Endodermal cell (in vitro differentiated cells): ENCODE measurements around the gene ADAM22. TPM values are rescaled to one million over a fixed set of nuclear protein-coding genes. Genes with fewer than 3 reads are reported as not detected.

Experiments
- DNase-seq: peaks from one replicate; pipeline ENCODE4 v3.0.0-alpha.2; 2017
- H3K27ac ChIP-seq: 2 replicates; pipeline ENCODE4 v1.5.1; 2013; ENCODE audit warnings: mild to moderate bottlenecking, low read depth, low read length, moderate library complexity
- H3K27me3 ChIP-seq: 2 replicates; pipeline ENCODE4 v1.6.1; 2013; ENCODE audit warnings: mild to moderate bottlenecking, low read length, moderate library complexity; ENCODE audit not compliant: insufficient read depth, control insufficient read depth, poor library complexity, severe bottlenecking
- H3K36me3 ChIP-seq: 2 replicates; pipeline ENCODE4 v1.7.0; 2013; ENCODE audit warnings: mild to moderate bottlenecking, low read length, moderate library complexity; ENCODE audit not compliant: control insufficient read depth, insufficient read depth
- H3K4me1 ChIP-seq: one replicate; pipeline ENCODE4 v1.7.0; 2013; ENCODE audit warnings: low read length; ENCODE audit not compliant: control insufficient read depth, insufficient read depth
- H3K4me3 ChIP-seq: 2 replicates; pipeline ENCODE4 v1.5.1; 2013; ENCODE audit warnings: mild to moderate bottlenecking, low read length, moderate library complexity
- H3K9ac ChIP-seq: 2 replicates; pipeline ENCODE4 v1.6.1; 2013; ENCODE audit warnings: mild to moderate bottlenecking, low read length, moderate library complexity; ENCODE audit not compliant: poor library complexity, severe bottlenecking; ENCODE audit errors: extremely low read depth
- H3K9me3 ChIP-seq: 2 replicates; pipeline ENCODE4 v1.6.1; 2013; ENCODE audit warnings: mild to moderate bottlenecking, low read length, moderate library complexity; ENCODE audit not compliant: control insufficient read depth
- H3K27ac Mint-ChIP-seq: 2 replicates; pipeline ENCODE4 v1.8.0; 2020; ENCODE audit warnings: mixed read lengths
- H3K27me3 Mint-ChIP-seq: 2 replicates; pipeline ENCODE4 v1.8.0; 2021; ENCODE audit warnings: mild to moderate bottlenecking, mixed read lengths; ENCODE audit not compliant: insufficient read depth
- H3K36me3 Mint-ChIP-seq: 2 replicates; pipeline ENCODE4 v1.8.0; 2020; ENCODE audit warnings: low read depth, mixed read lengths
- H3K4me1 Mint-ChIP-seq: 2 replicates; pipeline ENCODE4 v1.8.0; 2020; ENCODE audit warnings: mixed read lengths
- H3K4me3 Mint-ChIP-seq: 2 replicates; pipeline ENCODE4 v1.8.0; 2020; ENCODE audit warnings: mild to moderate bottlenecking, moderate library complexity, mixed read lengths
- H3K9me3 Mint-ChIP-seq: 2 replicates; pipeline ENCODE4 v1.8.0; 2020; ENCODE audit warnings: mild to moderate bottlenecking, mixed read lengths
- CTCF ChIP-seq: fragments of 200-600 bp; sonication (generic); conservative IDR thresholded peaks from 2 replicates; pipeline ENCODE4 v1.5.0; 2021; ENCODE audit warnings: antibody characterized with exemption, mild to moderate bottlenecking
- WGBS, 2 experiments: methylation state at CpG; one replicate each; pipeline versions ENCODE4 v1.1.5 to v1.1.7; 2013; ENCODE audit warnings: missing lambda C conversion rate in 2 of 2, mixed read lengths in 1 of 2; ENCODE audit not compliant: insufficient coverage in 1 of 2, insufficient read length in 1 of 2; 5-methylcytosine and 5-hydroxymethylcytosine counted together
- total RNA-seq, 2 donors: library from RNA; stranded (reverse); fragmentation: NEBNext Ultra II Directional in 1 of 2; extraction: Animal tissue kit (Norgen Biotek cat#: 25700) in 1 of 2; gene quantifications; 2 replicates in 1 of 2; 3 replicates in 1 of 2; pipeline ENCODE4 v1.2.1, GENCODE V29; 2021

Gene ADAM22
- total RNA-seq, 2 donors from 2014 or later, result 10.9 to 11.5 TPM

GRCh38 chr7:88027724-88028123, 93.7 kb downstream of the ADAM22 start:
- Mint-ChIP-seq H3K36me3 (peaks cover 16% of the 10 kb centered on the region), H3K4me1 (no peaks in the 10 kb centered on the region)
- no peak overlapping the region for H3K27ac ChIP-seq

GRCh38 chr7:88034083-88034695, 100.1 kb downstream of the ADAM22 start:
- Mint-ChIP-seq H3K4me3 (no peak overlapping the region), H3K36me3 (peaks cover 16% of the 10 kb centered on the region), H3K27ac (no peak overlapping the region), H3K9me3 (peaks cover 34% of the 10 kb centered on the region), H3K27me3 (no peaks in the 10 kb centered on the region), H3K4me1 (peaks cover 4% of the 10 kb centered on the region)
- H3K4me1 ChIP-seq, result no peaks in the 10 kb centered on the region
- no peak for DNase-seq
- no peak overlapping the region for H3K27ac ChIP-seq
- WGBS, 2 experiments, result 91 to 92% methylated on average over 5 to 7 of the region's 7 CpGs
- no peak overlapping the region for H3K9ac ChIP-seq
- peaks cover 9% of the 10 kb centered on the region for H3K9me3 ChIP-seq
- H3K4me3 ChIP-seq, result no peak overlapping the region
- no peaks in the 10 kb centered on the region for H3K36me3 ChIP-seq
- no peak for TF ChIP-seq CTCF
- H3K27me3 ChIP-seq, result no peaks in the 10 kb centered on the region

More at GRCh38 chr7:88027724-88028123, 93.7 kb downstream of the ADAM22 start:
- no peak for TF ChIP-seq CTCF
- 90 to 91% methylated on average over 2 of the region's 2 CpGs for WGBS, 2 experiments
- Histone ChIP-seq H3K4me3 (no peak overlapping the region), H3K27me3 (no peaks in the 10 kb centered on the region), H3K4me1 (no peaks in the 10 kb centered on the region), H3K36me3 (no peaks in the 10 kb centered on the region), H3K9ac (no peak overlapping the region), H3K9me3 (peaks cover 9% of the 10 kb centered on the region)
- no peak for DNase-seq
- peak overlapping the region; percentile 26 for H3K27ac Mint-ChIP-seq
- H3K9me3 Mint-ChIP-seq, result peaks cover 37% of the 10 kb centered on the region
- H3K27me3 Mint-ChIP-seq, result no peaks in the 10 kb centered on the region
- no peak overlapping the region for H3K4me3 Mint-ChIP-seq

- Histone ChIP-seq H3K9me3 (no peaks in the 10 kb centered on the region), H3K9ac (no peak overlapping the region), H3K27me3 (no peaks in the 10 kb centered on the region), H3K4me3 (no peak overlapping the region), H3K36me3 (no peaks in the 10 kb centered on the region), H3K27ac (no peak overlapping the region), H3K4me1 (no peaks in the 10 kb centered on the region)
- no peak for TF ChIP-seq CTCF
- no peak for DNase-seq
- no peak overlapping the region for H3K27ac Mint-ChIP-seq
- H3K4me1 Mint-ChIP-seq, result peaks cover 9% of the 10 kb centered on the region
- no peaks in the 10 kb centered on the region for H3K27me3 Mint-ChIP-seq
- H3K9me3 Mint-ChIP-seq, result peaks cover 10% of the 10 kb centered on the region
- no peak overlapping the region for H3K4me3 Mint-ChIP-seq
- peaks cover 7% of the 10 kb centered on the region for H3K36me3 Mint-ChIP-seq
- 84 to 100% methylated on average over 1 to 2 of the region's 3 CpGs for WGBS, 2 experiments
These were observed 103.0 kb downstream of the ADAM22 start for GRCh38 chr7:88037050-88037449.
